H1 (cell line): Measurements from ENCODE around the gene CACNB4. TPM values are rescaled to one million over a fixed set of nuclear protein-coding genes. Genes with fewer than 3 reads are reported as not detected.

Experiments
- CTCF ChIA-PET: fragments of 300-600 bp; sonication (Branson Sonifier 250); formaldehyde crosslinking; loops from one replicate; lab custom pipeline; 2021; ENCODE audit not compliant: partially characterized antibody; lab: Charles Lee
- POLR2A ChIA-PET: fragments of 300-600 bp; sonication (Branson Sonifier 250); formaldehyde crosslinking; loops from one replicate; lab custom pipeline; 2021; ENCODE audit warnings: inconsistent platforms; ENCODE audit not compliant: partially characterized antibody; lab: Charles Lee
- DNase-seq, 2 experiments: peaks; one replicate each; pipeline versions ENCODE4 v3.0.0 to v3.0.0-alpha.2; 2010 to 2022; ENCODE audit warnings: low spot score in 2 of 2, low read depth in 1 of 2, mixed read lengths in 1 of 2
- FAIRE-seq: peaks from 2 replicates; lab custom pipeline; 2011; peaks lifted over from hg19 to GRCh38; lab: Jason Lieb, UNC
- H2AFZ ChIP-seq: 2 replicates; pipeline ENCODE4 v1.8.1; 2012; ENCODE audit warnings: low read length, inconsistent platforms
- H2AK5ac ChIP-seq: 2 replicates; pipeline ENCODE4 v1.6.1; 2013; ENCODE audit warnings: low read depth, low read length
- H2BK120ac ChIP-seq: replicated peaks from 2 replicates; pipeline ENCODE3; 2013; ENCODE audit warnings: low read depth, low read length, inconsistent platforms
- H2BK12ac ChIP-seq: 2 replicates; pipeline ENCODE4 v1.6.1; 2013; ENCODE audit warnings: low read depth, low read length
- H2BK15ac ChIP-seq: 2 replicates; pipeline ENCODE4 v1.6.1; 2013; ENCODE audit warnings: low read length
- H2BK20ac ChIP-seq: 2 replicates; pipeline ENCODE4 v1.6.1; 2013; ENCODE audit warnings: low read length
- H2BK5ac ChIP-seq: 2 replicates; pipeline ENCODE4 v1.6.1; 2013; ENCODE audit warnings: low read depth, low read length
- H3K14ac ChIP-seq: 2 replicates; pipeline ENCODE4 v1.6.1; 2013; ENCODE audit warnings: inconsistent platforms; ENCODE audit not compliant: insufficient read length
- H3K18ac ChIP-seq: 2 replicates; pipeline ENCODE4 v1.6.1; 2013; ENCODE audit warnings: low read length; ENCODE audit errors: extremely low read depth
- H3K23ac ChIP-seq: 2 replicates; pipeline ENCODE4 v1.6.1; 2013; ENCODE audit warnings: inconsistent platforms; ENCODE audit not compliant: insufficient read length
- H3K23me2 ChIP-seq: 2 replicates; pipeline ENCODE4 v1.6.1; 2013; ENCODE audit warnings: low read depth, low read length
- H3K27ac ChIP-seq: 2 replicates; pipeline ENCODE4 v1.6.1; 2011; ENCODE audit warnings: low read depth, low read length, inconsistent platforms
- H3K27me3 ChIP-seq, 4 experiments: replicated peaks in 1 of 4; 1 replicate in 1 of 4; 2 replicates in 3 of 4; pipeline versions ENCODE4 v1.6.1 to v1.8.1; 2011 to 2013; ENCODE audit warnings: low read length in 3 of 4, mild to moderate bottlenecking in 3 of 4, inconsistent platforms in 2 of 4, mixed read lengths in 2 of 4, moderate library complexity in 1 of 4; ENCODE audit not compliant: control insufficient read depth in 3 of 4, insufficient read depth in 3 of 4; ENCODE audit errors: extremely low read depth in 1 of 4
- H3K36me3 ChIP-seq, 4 experiments: 2 replicates each; pipeline versions ENCODE4 v1.6.1 to v1.8.1; 2011 to 2013; ENCODE audit warnings: mild to moderate bottlenecking in 4 of 4, low read length in 3 of 4, moderate library complexity in 2 of 4, control low read depth in 1 of 4, inconsistent platforms in 1 of 4; ENCODE audit not compliant: insufficient read depth in 4 of 4, control insufficient read depth in 2 of 4
- H3K4ac ChIP-seq: replicated peaks from 2 replicates; pipeline ENCODE3; 2013; ENCODE audit warnings: low read length, low read depth, mixed read lengths, inconsistent platforms; ENCODE audit not compliant: insufficient read length
- H3K4me1 ChIP-seq, 4 experiments: replicated peaks in 1 of 4; 1 replicate in 1 of 4; 2 replicates in 3 of 4; pipeline versions ENCODE4 v1.6.1 to v1.8.1; 2011 to 2013; ENCODE audit warnings: low read length in 3 of 4, inconsistent platforms in 2 of 4, mixed read lengths in 1 of 4; ENCODE audit not compliant: insufficient read depth in 4 of 4, control insufficient read depth in 3 of 4
- H3K4me2 ChIP-seq, 2 experiments: 2 replicates each; pipeline versions ENCODE4 v1.6.1 to v1.8.1; 2011 to 2013; ENCODE audit warnings: low read depth in 2 of 2, low read length in 2 of 2, control low read depth in 1 of 2, inconsistent platforms in 1 of 2, mild to moderate bottlenecking in 1 of 2; ENCODE audit not compliant: insufficient read depth in 1 of 2
- H3K4me3 ChIP-seq, 4 experiments: fragments of 200-600, 300-600 bp in 1 of 4; sonication (generic), shearing (Covaris generic), sonication (Bioruptor Twin) in 1 of 4; 2 replicates each; pipeline versions ENCODE4 v1.5.1 to v1.8.1; 2011 to 2016; ENCODE audit warnings: low read length in 4 of 4, low read depth in 3 of 4, control low read depth in 2 of 4, inconsistent platforms in 2 of 4, mild to moderate bottlenecking in 2 of 4, mixed read lengths in 1 of 4, moderate library complexity in 1 of 4; ENCODE audit not compliant: insufficient read depth in 2 of 4; ENCODE audit errors: extremely low read depth in 1 of 4
- H3K56ac ChIP-seq: replicated peaks from 2 replicates; pipeline ENCODE3; 2013; ENCODE audit warnings: low read depth, mild to moderate bottlenecking, mixed read lengths, low read length, inconsistent platforms; ENCODE audit not compliant: insufficient read length
- H3K79me1 ChIP-seq: 2 replicates; pipeline ENCODE4 v1.6.1; 2013; ENCODE audit warnings: low read depth, low read length, control low read depth
- H3K79me2 ChIP-seq, 2 experiments: 2 replicates each; pipeline versions ENCODE4 v1.6.1 to v1.8.1; 2012 to 2013; ENCODE audit warnings: low read length in 2 of 2, mild to moderate bottlenecking in 2 of 2, inconsistent platforms in 1 of 2; ENCODE audit not compliant: insufficient read depth in 2 of 2, control insufficient read depth in 1 of 2
- H3K9ac ChIP-seq, 4 experiments: replicated peaks in 1 of 4; 1 replicate in 1 of 4; 2 replicates in 3 of 4; pipeline versions ENCODE4 v1.6.1 to v1.8.1; 2011 to 2013; ENCODE audit warnings: low read depth in 3 of 4, low read length in 3 of 4, control low read depth in 2 of 4, mild to moderate bottlenecking in 2 of 4, moderate library complexity in 2 of 4, inconsistent platforms in 1 of 4; ENCODE audit errors: extremely low read depth in 1 of 4
- H3K9me3 ChIP-seq, 2 experiments: 2 replicates each; pipeline versions ENCODE4 v1.6.1 to v1.8.1; 2012 to 2013; ENCODE audit warnings: mild to moderate bottlenecking in 2 of 2, moderate library complexity in 2 of 2, control low read depth in 1 of 2, inconsistent platforms in 1 of 2, low read depth in 1 of 2, low read length in 1 of 2, mixed read lengths in 1 of 2; ENCODE audit not compliant: insufficient read depth in 2 of 2
- H4K20me1 ChIP-seq, 2 experiments: replicated peaks in 1 of 2; 2 replicates each; pipeline versions ENCODE3 to v1.8.1; 2011 to 2013; ENCODE audit warnings: inconsistent platforms in 2 of 2, low read length in 2 of 2, mild to moderate bottlenecking in 1 of 2; ENCODE audit not compliant: insufficient read depth in 2 of 2, control insufficient read depth in 1 of 2
- H4K5ac ChIP-seq: 2 replicates; pipeline ENCODE4 v1.6.1; 2013; ENCODE audit warnings: low read length, low read depth, mixed read lengths, inconsistent platforms; ENCODE audit not compliant: insufficient read length
- H4K8ac ChIP-seq: 2 replicates; pipeline ENCODE4 v1.8.0; 2013; ENCODE audit warnings: mild to moderate bottlenecking, moderate library complexity, low read length, inconsistent platforms; ENCODE audit not compliant: insufficient read depth; ENCODE audit errors: extremely low read depth
- H4K91ac ChIP-seq: replicated peaks from 2 replicates; pipeline ENCODE3; 2013; ENCODE audit warnings: low read length, mixed read lengths, inconsistent platforms; ENCODE audit not compliant: insufficient read length
- BCL11A ChIP-seq, 2 experiments: IDR thresholded peaks; one replicate each; pipeline ENCODE4 v1.6.1; 2011; ENCODE audit warnings: low read depth in 2 of 2, low read length in 2 of 2, mild to moderate bottlenecking in 2 of 2
- CHD1 ChIP-seq: IDR thresholded peaks from 2 replicates; pipeline ENCODE4 v1.6.1; 2012; ENCODE audit warnings: low read depth, low read length, improper control_type of control experiment
- CREB1 ChIP-seq: IDR thresholded peaks from 2 replicates; pipeline ENCODE4 v1.6.1; 2012; ENCODE audit warnings: inconsistent platforms
- CTBP2 ChIP-seq: IDR thresholded peaks from 2 replicates; pipeline ENCODE4 v1.7.0; 2011; ENCODE audit warnings: borderline replicate concordance, mild to moderate bottlenecking, moderate library complexity, mixed read lengths, low read length; ENCODE audit not compliant: insufficient read depth, insufficient read length
- EGR1 ChIP-seq: IDR thresholded peaks from 2 replicates; pipeline ENCODE4 v1.6.1; 2011; ENCODE audit warnings: low read depth, low read length, borderline replicate concordance
- GTF2F1 ChIP-seq: IDR thresholded peaks from 2 replicates; pipeline ENCODE4 v1.6.1; 2012; ENCODE audit warnings: low read depth, low read length, improper control_type of control experiment, borderline replicate concordance
- KDM4A ChIP-seq: IDR thresholded peaks from one replicate; pipeline ENCODE4 v1.7.1; 2012; ENCODE audit warnings: low read depth, mild to moderate bottlenecking, moderate library complexity, low read length, inconsistent platforms; ENCODE audit not compliant: severe bottlenecking
- RAD21 ChIP-seq, 2 experiments: IDR thresholded peaks in 1 of 2; conservative IDR thresholded peaks in 1 of 2; 2 replicates each; pipeline ENCODE4 v1.6.1; 2011; ENCODE audit warnings: low read depth in 2 of 2, low read length in 2 of 2, improper control_type of control experiment in 1 of 2, inconsistent platforms in 1 of 2, mild to moderate bottlenecking in 1 of 2, moderate library complexity in 1 of 2
- RFX5 ChIP-seq: IDR thresholded peaks from 2 replicates; pipeline ENCODE4 v1.6.1; 2011; ENCODE audit warnings: low read depth, low read length, improper control_type of control experiment, borderline replicate concordance
- SAP30 ChIP-seq: fragments of 300-600 bp; sonication (generic); IDR thresholded peaks from 2 replicates; pipeline ENCODE4 v1.7.1; 2012; ENCODE audit warnings: low read length, moderate library complexity, mild to moderate bottlenecking, inconsistent platforms; ENCODE audit not compliant: insufficient read depth, insufficient replicate concordance
- SP1 ChIP-seq: IDR thresholded peaks from 2 replicates; pipeline ENCODE4 v1.6.1; 2011; ENCODE audit warnings: low read depth, low read length
- SUZ12 ChIP-seq: fragments of 200-600 bp; sonication (generic); IDR thresholded peaks from 2 replicates; pipeline ENCODE4 v1.6.1; 2012; ENCODE audit warnings: mild to moderate bottlenecking, inconsistent platforms, low read length, moderate library complexity, mixed read lengths
- TCF12 ChIP-seq: IDR thresholded peaks from 2 replicates; pipeline ENCODE4 v1.6.1; 2011; ENCODE audit warnings: low read depth, mild to moderate bottlenecking, low read length
- TEAD4 ChIP-seq: IDR thresholded peaks from 2 replicates; pipeline ENCODE4 v1.6.1; 2012; ENCODE audit warnings: low read depth, low read length, inconsistent platforms, mixed read lengths
- YY1 ChIP-seq: IDR thresholded peaks from 2 replicates; pipeline ENCODE4 v1.6.1; 2011; ENCODE audit warnings: low read depth, mild to moderate bottlenecking, low read length
- WGBS, 2 experiments: shearing (Covaris generic) in 1 of 2; methylation state at CpG; one replicate each; pipeline versions ENCODE4 v1.1.6 to v1.1.7; 2013 to 2015; ENCODE audit warnings: low lambda C conversion rate in 2 of 2, mixed read lengths in 2 of 2, inconsistent platforms in 1 of 2, low coverage in 1 of 2, missing lambda C conversion rate in 1 of 2; ENCODE audit not compliant: insufficient replicate concordance in 2 of 2, insufficient coverage in 1 of 2, insufficient read length in 1 of 2; ENCODE audit errors: extremely low coverage in 1 of 2, missing lambda C conversion rate in 1 of 2; 5-methylcytosine and 5-hydroxymethylcytosine counted together
- polyA plus RNA-seq, 7 experiments: library from polyadenylated mRNA; depleted of rRNA in 3 of 7; stranded (reverse) in 5 of 7; unstranded in 2 of 7; fragments of >200 nt in 5 of 7; fragments of 200-250 nt in 2 of 7; gene quantifications; 1 replicate in 5 of 7; 2 replicates in 1 of 7; 4 replicates in 1 of 7; pipeline versions ENCODE4 v1.2.1 to v1.2.3, GENCODE V29; 2011 to 2013; ENCODE audit warnings: missing spikeins in 2 of 7, mixed read lengths in 2 of 7
- total RNA-seq: library from RNA; stranded (reverse); fragmentation: NEBNext Ultra II Directional; extraction: Animal tissue kit (Norgen Biotek cat#: 25700); gene quantifications from 2 replicates; pipeline ENCODE4 v1.2.1, GENCODE V29; 2021

CACNB4 gene
- total and polyA plus RNA-seq, 2 of the 8 experiments (the other 6 are each of a cell fraction or from before 2014, with no cell fraction given), result 2.0 to 4.0 TPM

- FAIRE-seq, result no peak
- H3K18ac ChIP-seq, result no peak overlapping the region
- H3K4ac ChIP-seq, result no peak overlapping the region
- H2BK120ac ChIP-seq, result no peak overlapping the region
- 88% methylated on average over 1 of the region's 1 CpG; no CpG with 5 or more reads in 1 of the 2 experiments for WGBS, 2 experiments
- no peak overlapping the region for H3K23ac ChIP-seq
- H3K14ac ChIP-seq, result no peak overlapping the region
- no peak overlapping the region for H3K9ac ChIP-seq
- H2BK15ac ChIP-seq, result no peak overlapping the region
- H2AK5ac ChIP-seq, result no peak overlapping the region
- H2BK5ac ChIP-seq, result no peak overlapping the region
- H2BK20ac ChIP-seq, result no peak overlapping the region
- no peak overlapping the region for H3K27ac ChIP-seq
- no peaks in the 10 kb centered on the region for H3K27me3 ChIP-seq
- no peak overlapping the region for H2BK12ac ChIP-seq
- DNase-seq, result no peak
- H3K79me1 ChIP-seq, result no peaks in the 10 kb centered on the region
- H2AFZ ChIP-seq, result no peak overlapping the region
- no peaks in the 10 kb centered on the region for H3K23me2 ChIP-seq
- H3K79me2 ChIP-seq, result no peaks in the 10 kb centered on the region
- CTCF ChIA-PET, result interaction anchor here (0.6 to 2.7 kb wide), 5 partner anchors 17 to 472 kb away, joined by 3 to 14 read pairs (median 3); no protein-coding TSS in a partner anchor
- H3K56ac ChIP-seq, result no peak overlapping the region
- H3K9me3 ChIP-seq, result no peaks in the 10 kb centered on the region
- H4K5ac ChIP-seq, result no peak overlapping the region
- no peak overlapping the region for H4K91ac ChIP-seq
- H3K4me2 ChIP-seq, result no peak overlapping the region
- no peak overlapping the region for H3K4me3 ChIP-seq
- H4K8ac ChIP-seq, result no peak overlapping the region
- POLR2A ChIA-PET, result no interaction called here
- H3K36me3 ChIP-seq, result no peaks in the 10 kb centered on the region
- no peaks in the 10 kb centered on the region for H4K20me1 ChIP-seq
- no peaks in the 10 kb centered on the region for H3K4me1 ChIP-seq
- no peak for TF ChIP-seq CHD1
- no peak for TF ChIP-seq SP1
- TF ChIP-seq SAP30, result no peak
- no peak for TF ChIP-seq YY1
- TF ChIP-seq GTF2F1, result no peak
- TF ChIP-seq BCL11A (IDR thresholded peaks at IDR 0.05; ENCODE audit: low read depth in 2 of 2, low read length in 2 of 2), result no peak
- no peak for TF ChIP-seq CREB1
- TF ChIP-seq RFX5, result no peak
- TF ChIP-seq KDM4A, result no peak
- TF ChIP-seq TCF12, result no peak
- TF ChIP-seq EGR1, result no peak
- no peak for TF ChIP-seq RAD21 (IDR thresholded peaks at IDR 0.05 in 1 of 2, conservative IDR thresholded peaks at IDR 0.05 in 1 of 2; ENCODE audit: low read depth in 2 of 2, low read length in 2 of 2)
- no peak for TF ChIP-seq CTBP2
- no peak for TF ChIP-seq SUZ12
- TF ChIP-seq TEAD4, result no peak
Measured at GRCh38 chr2:151981886-151982285, 117.0 kb downstream of the CACNB4 start.
